ENCODE measurements around the gene CRLF1. TPM values are rescaled to one million over a fixed set of nuclear protein-coding genes. Genes with fewer than 3 reads are reported as not detected.

Gene CRLF1
- total RNA-seq, 1 donor from 2014 or later = 16.5 TPM

DNA sequence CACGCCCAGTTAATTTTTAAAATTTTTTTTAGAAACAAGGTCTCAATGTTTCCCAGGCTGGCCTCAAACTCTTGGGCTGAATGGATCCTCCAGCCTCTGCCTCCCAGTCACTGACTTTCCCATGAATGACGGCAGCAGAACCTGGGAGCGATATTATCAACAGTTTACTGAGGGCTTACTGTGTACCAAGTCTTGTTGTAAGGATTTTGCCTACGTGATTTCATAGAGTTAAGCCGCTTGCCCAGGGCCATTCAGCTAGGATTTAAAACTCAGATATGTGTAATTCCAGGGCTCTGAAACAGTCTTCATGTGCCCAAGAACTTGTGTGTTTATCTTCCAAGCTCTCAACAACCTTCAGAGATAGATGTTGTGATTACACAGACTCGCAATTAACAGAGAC lies 55.0 kb downstream of the CRLF1 start:
- H3K36me3 ChIP-seq (ENCODE audit: control insufficient read depth, insufficient read depth, low read length) = no peaks in the 10 kb centered on the region
- DNase-seq (ENCODE audit: low read depth) = no peak
- no peak overlapping the region for H3K4me3 ChIP-seq (ENCODE audit: low read depth, low read length)
- H3K27me3 ChIP-seq (ENCODE audit: control insufficient read depth, insufficient read depth, low read length) = no peaks in the 10 kb centered on the region
- TF ChIP-seq, protein P1, sequence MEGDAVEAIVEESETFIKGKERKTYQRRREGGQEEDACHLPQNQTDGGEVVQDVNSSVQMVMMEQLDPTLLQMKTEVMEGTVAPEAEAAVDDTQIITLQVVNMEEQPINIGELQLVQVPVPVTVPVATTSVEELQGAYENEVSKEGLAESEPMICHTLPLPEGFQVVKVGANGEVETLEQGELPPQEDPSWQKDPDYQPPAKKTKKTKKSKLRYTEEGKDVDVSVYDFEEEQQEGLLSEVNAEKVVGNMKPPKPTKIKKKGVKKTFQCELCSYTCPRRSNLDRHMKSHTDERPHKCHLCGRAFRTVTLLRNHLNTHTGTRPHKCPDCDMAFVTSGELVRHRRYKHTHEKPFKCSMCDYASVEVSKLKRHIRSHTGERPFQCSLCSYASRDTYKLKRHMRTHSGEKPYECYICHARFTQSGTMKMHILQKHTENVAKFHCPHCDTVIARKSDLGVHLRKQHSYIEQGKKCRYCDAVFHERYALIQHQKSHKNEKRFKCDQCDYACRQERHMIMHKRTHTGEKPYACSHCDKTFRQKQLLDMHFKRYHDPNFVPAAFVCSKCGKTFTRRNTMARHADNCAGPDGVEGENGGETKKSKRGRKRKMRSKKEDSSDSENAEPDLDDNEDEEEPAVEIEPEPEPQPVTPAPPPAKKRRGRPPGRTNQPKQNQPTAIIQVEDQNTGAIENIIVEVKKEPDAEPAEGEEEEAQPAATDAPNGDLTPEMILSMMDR (IDR thresholded peaks at IDR 0.05; ENCODE audit: insufficient read depth, low read length, poor library complexity, severe bottlenecking) = no peak

DNA sequence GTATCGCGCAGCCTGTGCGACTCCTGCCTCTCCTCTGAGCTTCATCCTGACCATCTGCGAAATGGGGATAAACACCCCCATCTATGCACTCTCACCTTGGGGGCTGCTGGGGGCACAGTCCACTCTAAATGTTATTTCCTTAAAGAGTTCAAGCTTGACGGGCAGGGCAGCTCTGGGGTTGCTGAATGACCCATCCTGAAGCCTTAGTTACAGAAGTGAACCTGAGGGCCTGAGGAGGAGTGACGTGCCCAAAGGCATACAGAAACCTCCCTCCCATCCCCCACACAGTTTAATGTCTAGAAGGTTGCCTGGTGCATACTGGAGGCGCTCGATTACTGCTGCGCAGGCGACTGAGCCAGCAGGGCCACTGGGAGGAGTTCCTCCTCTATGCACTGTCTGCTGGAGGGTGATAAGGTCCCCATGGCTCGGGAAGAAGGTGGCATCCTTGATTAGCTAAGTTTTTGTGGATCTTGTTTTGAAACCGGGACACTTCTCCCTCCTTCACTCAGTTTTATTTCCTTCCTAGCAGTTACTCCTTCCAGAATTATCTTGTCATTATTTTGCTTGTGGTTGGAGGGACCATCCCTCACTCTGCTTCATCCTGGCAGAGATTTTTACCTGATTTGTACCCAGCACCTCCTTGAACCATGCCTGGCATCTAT lies 62.7 kb downstream of the CRLF1 start:
- no peaks in the 10 kb centered on the region for H3K27me3 ChIP-seq (ENCODE audit: control insufficient read depth, insufficient read depth, low read length)
- H3K4me3 ChIP-seq (ENCODE audit: low read depth, low read length) = peak overlapping the region; percentile 70
- H3K36me3 ChIP-seq (ENCODE audit: control insufficient read depth, insufficient read depth, low read length) = peaks cover 4% of the 10 kb centered on the region
- TF ChIP-seq, protein P1 (IDR thresholded peaks at IDR 0.05; ENCODE audit: insufficient read depth, low read length, poor library complexity, severe bottlenecking) = no peak
- DNase-seq (ENCODE audit: low read depth) = no peak

Other genes starting within 250 kb of the CRLF1 start
- 637 and 822 TPM in 2 replicates for gene GDF15, start 220.6 kb downstream of the CRLF1 start, total RNA-seq
- 0.08 and 0.14 TPM in 2 replicates for gene LRRC25, start 209.2 kb downstream of the CRLF1 start, total RNA-seq
- gene SSBP4, start 187.4 kb downstream of the CRLF1 start, total RNA-seq = 92.6 and 96.2 TPM in 2 replicates
- gene ISYNA1, start 168.7 kb downstream of the CRLF1 start, total RNA-seq = 53.9 and 59.5 TPM in 2 replicates
- gene ELL, start 84.7 kb downstream of the CRLF1 start, total RNA-seq = 12.7 and 13.1 TPM in 2 replicates
- 253 and 291 TPM in 2 replicates for gene FKBP8, start 63.2 kb downstream of the CRLF1 start, total RNA-seq
- 121 and 172 TPM in 2 replicates for gene KXD1, start 48.9 kb downstream of the CRLF1 start, total RNA-seq
- 859 and 990 TPM in 2 replicates for gene UBA52, start 34.9 kb downstream of the CRLF1 start, total RNA-seq
- 119 and 136 TPM in 2 replicates for gene REX1BD, start 18.0 kb downstream of the CRLF1 start, total RNA-seq
- gene TMEM59L, start 6.1 kb upstream of the CRLF1 start, total RNA-seq = 3.8 and 6.5 TPM in 2 replicates
- 7.5 and 9.6 TPM in 2 replicates for gene KLHL26, start 30.2 kb upstream of the CRLF1 start, total RNA-seq
- 2.3 and 5.5 TPM in 2 replicates for gene CRTC1, start 76.9 kb upstream of the CRLF1 start, total RNA-seq
- gene COMP, start 184.5 kb upstream of the CRLF1 start, total RNA-seq = not detected in 2 replicates
- gene UPF1, start 225.2 kb upstream of the CRLF1 start, total RNA-seq = 71.6 and 81.1 TPM in 2 replicates

Measured in kidney epithelial cell (primary cell).